Cerebellar nuclear complex (tissue), 1 donor: ENCODE measurements around the gene TCEA3.

ENCODE experiments used
- DNase-seq, 2 experiments: peaks; one replicate each; lab custom pipeline; 2025; lab: John Stamatoyannopoulos, UW

TCEA3 gene

GRCh38 chr1:23367791-23368561 is 56.6 kb downstream of the TCEA3 start:
- peak; percentile 91 to 94 for DNase-seq

GRCh38 chr1:23367451-23367790 is 57.1 kb downstream of the TCEA3 start:
- DNase-seq = no peak

GRCh38 chr1:23366598-23366997 is 58.0 kb downstream of the TCEA3 start:
- DNase-seq = no peak

GRCh38 chr1:23366146-23366545 is 58.4 kb downstream of the TCEA3 start:
- no peak for DNase-seq

GRCh38 chr1:23362218-23362713 is 62.3 kb downstream of the TCEA3 start:
- DNase-seq = no peak

GRCh38 chr1:23358310-23358875 is 66.2 kb downstream of the TCEA3 start:
- DNase-seq = no peak

GRCh38 chr1:23357138-23357908 is 67.2 kb downstream of the TCEA3 start:
- no peak for DNase-seq

GRCh38 chr1:23356471-23357137 is 67.9 kb downstream of the TCEA3 start:
- DNase-seq = no peak

- no peak for DNase-seq
These were observed 70.3 kb downstream of the TCEA3 start for GRCh38 chr1:23354245-23354644.

- no peak for DNase-seq
These were observed 72.4 kb downstream of the TCEA3 start for GRCh38 chr1:23352096-23352695.

- DNase-seq = no peak
These were observed 78.6 kb downstream of the TCEA3 start for GRCh38 chr1:23345920-23346319.

GRCh38 chr1:23344987-23345472 is 79.5 kb downstream of the TCEA3 start:
- DNase-seq = no peak

GRCh38 chr1:23344111-23344986 is 80.2 kb downstream of the TCEA3 start, which contains the start of gene HNRNPR:
TSS of gene HNRNPR (minus strand) at chr1:23344284. CDS start at chr1:23341008, 3,276 bp downstream.
- DNase-seq = peak; percentile 83 to 95

- no peak for DNase-seq
These were observed 81.1 kb downstream of the TCEA3 start for GRCh38 chr1:23343221-23344110.

- no peak for DNase-seq
These were observed 82.4 kb downstream of the TCEA3 start for GRCh38 chr1:23341931-23342692.

- DNase-seq = no peak
These were observed 84.9 kb downstream of the TCEA3 start for GRCh38 chr1:23339632-23340031.

- DNase-seq = no peak
These were observed 86.7 kb downstream of the TCEA3 start for GRCh38 chr1:23337869-23338268.

GRCh38 chr1:23331713-23332112 is 92.8 kb downstream of the TCEA3 start:
- DNase-seq = no peak
